ENCODE measurements around the gene NTN3.

The NTN3 gene

DNA sequence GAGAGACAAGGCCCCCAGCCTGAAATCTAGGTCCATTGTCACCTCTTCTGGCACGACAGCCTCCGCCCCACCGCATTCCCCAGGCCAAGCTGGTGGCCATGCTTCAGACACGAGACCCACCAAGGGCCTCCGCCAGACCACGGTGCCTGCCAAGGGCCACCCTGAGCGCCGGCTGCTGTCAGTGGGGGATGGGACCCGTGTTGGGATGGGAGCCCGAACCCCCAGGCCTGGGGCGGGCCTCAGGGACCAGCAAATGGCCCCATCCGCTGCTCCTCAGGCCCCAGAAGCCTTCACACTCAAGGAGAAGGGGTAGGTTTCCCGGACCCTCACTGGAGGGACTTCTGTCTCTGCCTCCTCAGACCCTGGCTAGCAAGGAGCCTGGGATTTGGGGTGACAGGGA is 10.2 kb upstream of the NTN3 start:
- H3K27me3 ChIP-seq (ENCODE audit: insufficient read depth, low read length, poor library complexity): no peaks in the 10 kb centered on the region
- no peaks in the 10 kb centered on the region for H3K9me3 ChIP-seq (ENCODE audit: insufficient read depth, low read length, severe bottlenecking)
- peak overlapping the region; percentile 76 for H3K27ac ChIP-seq (ENCODE audit: low read length)
- ATAC-seq (ENCODE audit: insufficient read depth, low read depth) (no peak), DNase-seq (no peak)
- H3K79me2 ChIP-seq (ENCODE audit: insufficient read depth, low read length): peaks cover 25% of the 10 kb centered on the region
- peak overlapping the region; percentile 79 to 86; a peak in 3 of 4 replicates for H3K4me3 ChIP-seq (ENCODE audit: low read depth in 1 of 2, low read length in 2 of 2)
- H4K20me1 ChIP-seq (ENCODE audit: insufficient read depth, low read length): peaks cover 43% of the 10 kb centered on the region; the same call in 1 of the 2 replicates
- peak overlapping the region; percentile 90 for H3K9ac ChIP-seq (ENCODE audit: low read depth, low read length)
- peaks cover 51% of the 10 kb centered on the region for H3K36me3 ChIP-seq (ENCODE audit: insufficient read depth, low read length)
- H2AFZ ChIP-seq (ENCODE audit: low read depth, low read length): no peak overlapping the region
- H3K4me2 ChIP-seq (ENCODE audit: insufficient read depth, low read length): peak overlapping the region; percentile 100
- TF ChIP-seq, protein P1, sequence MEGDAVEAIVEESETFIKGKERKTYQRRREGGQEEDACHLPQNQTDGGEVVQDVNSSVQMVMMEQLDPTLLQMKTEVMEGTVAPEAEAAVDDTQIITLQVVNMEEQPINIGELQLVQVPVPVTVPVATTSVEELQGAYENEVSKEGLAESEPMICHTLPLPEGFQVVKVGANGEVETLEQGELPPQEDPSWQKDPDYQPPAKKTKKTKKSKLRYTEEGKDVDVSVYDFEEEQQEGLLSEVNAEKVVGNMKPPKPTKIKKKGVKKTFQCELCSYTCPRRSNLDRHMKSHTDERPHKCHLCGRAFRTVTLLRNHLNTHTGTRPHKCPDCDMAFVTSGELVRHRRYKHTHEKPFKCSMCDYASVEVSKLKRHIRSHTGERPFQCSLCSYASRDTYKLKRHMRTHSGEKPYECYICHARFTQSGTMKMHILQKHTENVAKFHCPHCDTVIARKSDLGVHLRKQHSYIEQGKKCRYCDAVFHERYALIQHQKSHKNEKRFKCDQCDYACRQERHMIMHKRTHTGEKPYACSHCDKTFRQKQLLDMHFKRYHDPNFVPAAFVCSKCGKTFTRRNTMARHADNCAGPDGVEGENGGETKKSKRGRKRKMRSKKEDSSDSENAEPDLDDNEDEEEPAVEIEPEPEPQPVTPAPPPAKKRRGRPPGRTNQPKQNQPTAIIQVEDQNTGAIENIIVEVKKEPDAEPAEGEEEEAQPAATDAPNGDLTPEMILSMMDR (IDR thresholded peaks at IDR 0.05; ENCODE audit: borderline replicate concordance, extremely low read depth, low read length, poor library complexity, severe bottlenecking): no peak
- TF ChIP-seq EZH2 (IDR thresholded peaks at IDR 0.05; ENCODE audit: borderline replicate concordance, low read depth, low read length, severe bottlenecking): no peak
- peaks cover 43% of the 10 kb centered on the region for H3K4me1 ChIP-seq (ENCODE audit: insufficient read depth, low read length)

DNA sequence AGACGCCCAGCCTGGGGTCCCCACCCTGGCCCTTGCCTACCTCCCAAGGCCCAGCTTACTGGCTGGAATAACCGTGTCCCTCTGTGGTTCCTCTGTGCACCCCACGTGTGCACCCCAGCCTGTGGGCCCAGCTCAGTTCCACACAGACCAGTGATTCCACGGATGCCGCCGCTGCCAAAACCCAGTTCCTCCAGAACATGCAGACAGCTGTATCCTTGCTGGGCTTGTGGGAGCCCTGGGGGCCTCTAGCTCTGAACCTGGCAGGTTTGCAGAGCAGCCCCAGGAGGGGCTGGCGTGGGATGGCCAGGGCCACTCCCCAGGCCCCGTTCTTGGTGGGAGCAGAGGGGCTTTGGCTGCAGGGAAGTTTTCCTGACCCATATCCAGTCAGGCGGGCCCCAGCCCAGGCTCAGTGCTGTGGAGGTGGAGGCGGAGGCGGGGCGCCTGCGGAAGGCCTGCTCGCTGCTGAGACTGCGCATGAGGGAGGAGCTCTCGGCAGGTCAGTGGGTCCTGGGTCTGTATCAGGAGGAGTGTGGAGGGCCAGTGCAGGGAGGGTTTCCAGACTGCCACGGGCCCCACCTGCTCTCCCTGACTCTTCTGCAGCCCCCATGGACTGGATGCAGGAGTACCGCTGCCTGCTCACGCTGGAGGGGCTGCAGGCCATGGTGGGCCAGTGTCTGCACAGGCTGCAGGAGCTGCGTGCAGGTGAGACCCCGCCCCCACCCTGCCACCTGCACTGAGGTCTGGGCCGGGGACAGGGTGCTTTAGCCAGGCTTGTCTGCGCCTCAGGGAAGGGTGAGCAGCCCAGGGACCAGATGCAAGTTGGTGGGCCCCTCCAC is 8.8 kb upstream of the NTN3 start:
- Histone ChIP-seq H3K9ac (ENCODE audit: low read depth, low read length) (peak overlapping the region; percentile 13; the same call in 1 of the 2 replicates), H3K79me2 (ENCODE audit: insufficient read depth, low read length) (peaks cover 25% of the 10 kb centered on the region), H4K20me1 (ENCODE audit: insufficient read depth, low read length) (peaks cover 39% of the 10 kb centered on the region; the same call in 1 of the 2 replicates), H3K4me1 (ENCODE audit: insufficient read depth, low read length) (peaks cover 47% of the 10 kb centered on the region), H3K36me3 (ENCODE audit: insufficient read depth, low read length) (peaks cover 38% of the 10 kb centered on the region), H3K4me3 (ENCODE audit: low read depth in 1 of 2, low read length in 2 of 2) (no peak overlapping the region), H3K9me3 (ENCODE audit: insufficient read depth, low read length, severe bottlenecking) (no peaks in the 10 kb centered on the region), H3K27me3 (ENCODE audit: insufficient read depth, low read length, poor library complexity) (no peaks in the 10 kb centered on the region), H3K27ac (ENCODE audit: low read length) (no peak overlapping the region), H3K4me2 (ENCODE audit: insufficient read depth, low read length) (peak overlapping the region; percentile 100), H2AFZ (ENCODE audit: low read depth, low read length) (no peak overlapping the region)
- TF ChIP-seq, protein P1 (IDR thresholded peaks at IDR 0.05; ENCODE audit: borderline replicate concordance, extremely low read depth, low read length, poor library complexity, severe bottlenecking): no peak
- TF ChIP-seq EZH2 (IDR thresholded peaks at IDR 0.05; ENCODE audit: borderline replicate concordance, low read depth, low read length, severe bottlenecking): no peak
- DNase-seq (no peak), ATAC-seq (ENCODE audit: insufficient read depth, low read depth) (no peak)

DNA sequence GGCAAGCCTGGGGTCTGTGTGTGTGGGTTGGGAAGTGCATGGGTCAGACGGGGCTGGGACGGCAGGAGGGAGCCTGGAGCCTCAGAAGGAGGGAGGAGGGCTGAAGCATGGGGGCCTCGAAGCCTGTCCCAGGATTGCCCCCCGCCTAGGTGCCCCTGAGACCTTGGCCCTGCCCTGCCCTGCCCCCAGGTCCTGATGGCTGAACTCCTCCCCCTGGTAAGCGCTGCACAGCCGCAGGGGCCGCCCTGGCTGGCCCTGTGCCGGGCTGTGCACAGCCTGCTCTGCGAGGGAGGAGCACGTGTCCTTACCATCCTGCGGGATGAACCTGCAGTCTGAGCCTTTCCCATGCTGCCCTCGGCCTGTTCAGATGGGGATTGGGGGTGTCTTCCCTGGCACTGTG is 6.8 kb upstream of the NTN3 start:
- peaks cover 14% of the 10 kb centered on the region for H3K27me3 ChIP-seq (ENCODE audit: insufficient read depth, low read length, poor library complexity)
- peaks cover 52% of the 10 kb centered on the region for H3K4me1 ChIP-seq (ENCODE audit: insufficient read depth, low read length)
- H3K4me2 ChIP-seq (ENCODE audit: insufficient read depth, low read length): no peak overlapping the region
- TF ChIP-seq, protein P1 (IDR thresholded peaks at IDR 0.05; ENCODE audit: borderline replicate concordance, extremely low read depth, low read length, poor library complexity, severe bottlenecking): no peak
- TF ChIP-seq EZH2 (IDR thresholded peaks at IDR 0.05; ENCODE audit: borderline replicate concordance, low read depth, low read length, severe bottlenecking): no peak
- ATAC-seq (ENCODE audit: insufficient read depth, low read depth): no peak
- peaks cover 37% of the 10 kb centered on the region; the same call in 1 of the 2 replicates for H4K20me1 ChIP-seq (ENCODE audit: insufficient read depth, low read length)
- no peak overlapping the region for H2AFZ ChIP-seq (ENCODE audit: low read depth, low read length)
- no peaks in the 10 kb centered on the region for H3K9me3 ChIP-seq (ENCODE audit: insufficient read depth, low read length, severe bottlenecking)
- H3K79me2 ChIP-seq (ENCODE audit: insufficient read depth, low read length): peaks cover 24% of the 10 kb centered on the region
- H3K9ac ChIP-seq (ENCODE audit: low read depth, low read length): no peak overlapping the region
- H3K4me3 ChIP-seq (ENCODE audit: low read depth in 1 of 2, low read length in 2 of 2): no peak overlapping the region
- H3K36me3 ChIP-seq (ENCODE audit: insufficient read depth, low read length): peaks cover 25% of the 10 kb centered on the region
- H3K27ac ChIP-seq (ENCODE audit: low read length): no peak overlapping the region
- DNase-seq: no peak
